H9 (cell line): ENCODE measurements around the gene PPAN. TPM values are rescaled to one million over a fixed set of nuclear protein-coding genes. Genes with fewer than 3 reads are reported as not detected.

Experiments used
- DNase-seq: peaks from one replicate; pipeline ENCODE4 v3.0.0-alpha.2; 2017
- H2AFZ ChIP-seq: one replicate; pipeline ENCODE4 v1.6.1; 2013; ENCODE audit warnings: mild to moderate bottlenecking, low read length, control low read depth, moderate library complexity
- H2AK5ac ChIP-seq: 2 replicates; pipeline ENCODE4 v1.6.1; 2013; ENCODE audit warnings: low read length, control low read depth, mixed read lengths; ENCODE audit not compliant: insufficient read length
- H2BK120ac ChIP-seq: one replicate; pipeline ENCODE4 v1.6.1; 2013; ENCODE audit warnings: low read depth, mild to moderate bottlenecking, low read length, control low read depth, inconsistent platforms; ENCODE audit not compliant: poor library complexity, severe bottlenecking
- H2BK12ac ChIP-seq: 2 replicates; pipeline ENCODE4 v1.6.1; 2013; ENCODE audit warnings: low read length, control low read depth, mixed read lengths, low read depth; ENCODE audit not compliant: insufficient read length
- H2BK15ac ChIP-seq: 2 replicates; pipeline ENCODE4 v1.6.1; 2013; ENCODE audit warnings: low read depth, low read length, control low read depth
- H2BK20ac ChIP-seq: one replicate; pipeline ENCODE4 v1.6.1; 2013; ENCODE audit warnings: low read depth, mild to moderate bottlenecking, low read length, control low read depth, inconsistent platforms; ENCODE audit not compliant: poor library complexity, severe bottlenecking
- H2BK5ac ChIP-seq: 2 replicates; pipeline ENCODE4 v1.6.1; 2013; ENCODE audit warnings: low read length, control low read depth, mixed read lengths; ENCODE audit not compliant: insufficient read length
- H3K14ac ChIP-seq: 2 replicates; pipeline ENCODE4 v1.6.1; 2013; ENCODE audit warnings: low read length, control low read depth; ENCODE audit not compliant: insufficient read depth
- H3K18ac ChIP-seq: 2 replicates; pipeline ENCODE4 v1.6.1; 2013; ENCODE audit warnings: low read depth, mild to moderate bottlenecking, mixed read lengths, low read length, control low read depth; ENCODE audit not compliant: insufficient read length
- H3K23ac ChIP-seq: 2 replicates; pipeline ENCODE4 v1.6.1; 2013; ENCODE audit warnings: low read length, control low read depth, mixed read lengths, low read depth; ENCODE audit not compliant: insufficient read length
- H3K23me2 ChIP-seq: 2 replicates; pipeline ENCODE4 v1.6.1; 2013; ENCODE audit warnings: low read depth, mild to moderate bottlenecking, mixed read lengths, low read length, control low read depth; ENCODE audit not compliant: insufficient read length, poor library complexity, severe bottlenecking
- H3K27ac ChIP-seq: 2 replicates; pipeline ENCODE4 v1.5.1; 2013; ENCODE audit warnings: low read length, control low read depth, mixed read lengths, low read depth; ENCODE audit not compliant: insufficient read length
- H3K27me3 ChIP-seq: 2 replicates; pipeline ENCODE4 v1.6.1; 2013; ENCODE audit warnings: low read length, control low read depth, inconsistent platforms; ENCODE audit not compliant: insufficient read depth
- H3K4ac ChIP-seq: 2 replicates; pipeline ENCODE4 v1.6.1; 2013; ENCODE audit warnings: low read depth, mild to moderate bottlenecking, control low read depth, inconsistent platforms, low read length, moderate library complexity
- H3K4me1 ChIP-seq: 2 replicates; pipeline ENCODE4 v1.6.1; 2013; ENCODE audit warnings: low read length, control low read depth, inconsistent platforms; ENCODE audit not compliant: insufficient read depth
- H3K4me2 ChIP-seq: 2 replicates; pipeline ENCODE4 v1.6.1; 2013; ENCODE audit warnings: low read length, control low read depth, mixed read lengths; ENCODE audit not compliant: insufficient read length, insufficient read depth
- H3K56ac ChIP-seq: 2 replicates; pipeline ENCODE4 v1.6.1; 2013; ENCODE audit warnings: low read depth, mild to moderate bottlenecking, mixed read lengths, low read length, control low read depth; ENCODE audit not compliant: insufficient read length
- H3K79me1 ChIP-seq: 2 replicates; pipeline ENCODE4 v1.6.1; 2013; ENCODE audit warnings: low read depth, mild to moderate bottlenecking, moderate library complexity, low read length, control low read depth, inconsistent platforms; ENCODE audit not compliant: insufficient read depth, poor library complexity, severe bottlenecking
- H3K79me2 ChIP-seq: 2 replicates; pipeline ENCODE4 v1.6.1; 2013; ENCODE audit warnings: low read length, control low read depth, inconsistent platforms; ENCODE audit not compliant: insufficient read depth
- H3K9ac ChIP-seq: 2 replicates; pipeline ENCODE4 v1.6.1; 2013; ENCODE audit warnings: low read length, control low read depth, mixed read lengths; ENCODE audit not compliant: insufficient read length; ENCODE audit errors: extremely low read depth
- H3K9me3 ChIP-seq: one replicate; pipeline ENCODE4 v1.6.1; 2013; ENCODE audit warnings: low read depth, low read length, inconsistent platforms; ENCODE audit not compliant: control insufficient read depth
- H3T11ph ChIP-seq: one replicate; pipeline ENCODE4 v1.6.1; 2013; ENCODE audit warnings: mild to moderate bottlenecking, low read length, control low read depth, inconsistent platforms
- H4K20me1 ChIP-seq: one replicate; pipeline ENCODE4 v1.6.1; 2013; ENCODE audit not compliant: control insufficient read depth, insufficient read length, insufficient read depth
- H4K5ac ChIP-seq: 2 replicates; pipeline ENCODE4 v1.6.1; 2013; ENCODE audit warnings: low read depth, mild to moderate bottlenecking, mixed read lengths, low read length, control low read depth; ENCODE audit not compliant: insufficient read length
- H4K8ac ChIP-seq: replicated peaks from 2 replicates; pipeline ENCODE4 v1.6.1; 2013; ENCODE audit warnings: low read length, control low read depth, mixed read lengths, low read depth; ENCODE audit not compliant: insufficient read length
- H4K91ac ChIP-seq: 2 replicates; pipeline ENCODE4 v1.6.1; 2013; ENCODE audit warnings: low read depth, mild to moderate bottlenecking, moderate library complexity, mixed read lengths, low read length, control low read depth; ENCODE audit not compliant: insufficient read length
- H3K27ac Mint-ChIP-seq, 3 experiments: 2 replicates in 2 of 3; 3 replicates in 1 of 3; pipeline ENCODE4 v1.8.0; 2020 to 2021; ENCODE audit warnings: mixed read lengths in 3 of 3, mild to moderate bottlenecking in 1 of 3, moderate library complexity in 1 of 3
- H3K27me3 Mint-ChIP-seq: 2 replicates; pipeline ENCODE4 v1.8.0; 2021; ENCODE audit warnings: low read depth, mild to moderate bottlenecking, moderate library complexity, mixed read lengths
- H3K36me3 Mint-ChIP-seq, 3 experiments: 2 replicates in 2 of 3; 3 replicates in 1 of 3; pipeline ENCODE4 v1.8.0; 2020 to 2021; ENCODE audit warnings: low read depth in 3 of 3, mixed read lengths in 3 of 3; ENCODE audit not compliant: insufficient read depth in 1 of 3
- H3K4me1 Mint-ChIP-seq, 2 experiments: 2 replicates each; pipeline ENCODE4 v1.8.0; 2020; ENCODE audit warnings: mixed read lengths in 2 of 2
- H3K4me3 Mint-ChIP-seq, 2 experiments: 2 replicates in 1 of 2; 3 replicates in 1 of 2; pipeline ENCODE4 v1.8.0; 2020 to 2021; ENCODE audit warnings: mild to moderate bottlenecking in 2 of 2, mixed read lengths in 2 of 2, moderate library complexity in 1 of 2
- H3K9me3 Mint-ChIP-seq, 2 experiments: 2 replicates in 1 of 2; 3 replicates in 1 of 2; pipeline ENCODE4 v1.8.0; 2020; ENCODE audit warnings: mild to moderate bottlenecking in 2 of 2, mixed read lengths in 2 of 2, moderate library complexity in 1 of 2
- WGBS: extraction: QIAGEN DNeasy Blood & Tissue Kit; methylation state at CpG from one replicate; pipeline ENCODE4 v1.1.7; 2013; ENCODE audit warnings: missing lambda C conversion rate, low lambda C conversion rate, mixed read lengths; ENCODE audit not compliant: insufficient read length; ENCODE audit errors: extremely low coverage; 5-methylcytosine and 5-hydroxymethylcytosine counted together
- total RNA-seq: library from RNA; stranded (reverse); gene quantifications from 2 replicates; pipeline ENCODE4 v1.2.1, GENCODE V29; 2021
- TF ChIP-seq, protein P1 (sequence below): fragments of 200-600 bp; sonication (generic); conservative IDR thresholded peaks from 3 replicates; pipeline ENCODE4 v1.8.0; 2021; ENCODE audit warnings: antibody characterized with exemption, mild to moderate bottlenecking

The PPAN gene
- total RNA-seq, 1 experiment from 2014 or later: 157 TPM

GRCh38 chr19:10132905-10133304 lies 26.7 kb downstream of the PPAN start:
- H2AFZ ChIP-seq: no peak overlapping the region
- H3T11ph ChIP-seq: no peak overlapping the region
- no peak overlapping the region for H3K4me3 Mint-ChIP-seq
- H3K56ac ChIP-seq: no peak overlapping the region
- no peak overlapping the region for H2BK5ac ChIP-seq
- no peak overlapping the region for H4K8ac ChIP-seq
- TF ChIP-seq, protein P1, sequence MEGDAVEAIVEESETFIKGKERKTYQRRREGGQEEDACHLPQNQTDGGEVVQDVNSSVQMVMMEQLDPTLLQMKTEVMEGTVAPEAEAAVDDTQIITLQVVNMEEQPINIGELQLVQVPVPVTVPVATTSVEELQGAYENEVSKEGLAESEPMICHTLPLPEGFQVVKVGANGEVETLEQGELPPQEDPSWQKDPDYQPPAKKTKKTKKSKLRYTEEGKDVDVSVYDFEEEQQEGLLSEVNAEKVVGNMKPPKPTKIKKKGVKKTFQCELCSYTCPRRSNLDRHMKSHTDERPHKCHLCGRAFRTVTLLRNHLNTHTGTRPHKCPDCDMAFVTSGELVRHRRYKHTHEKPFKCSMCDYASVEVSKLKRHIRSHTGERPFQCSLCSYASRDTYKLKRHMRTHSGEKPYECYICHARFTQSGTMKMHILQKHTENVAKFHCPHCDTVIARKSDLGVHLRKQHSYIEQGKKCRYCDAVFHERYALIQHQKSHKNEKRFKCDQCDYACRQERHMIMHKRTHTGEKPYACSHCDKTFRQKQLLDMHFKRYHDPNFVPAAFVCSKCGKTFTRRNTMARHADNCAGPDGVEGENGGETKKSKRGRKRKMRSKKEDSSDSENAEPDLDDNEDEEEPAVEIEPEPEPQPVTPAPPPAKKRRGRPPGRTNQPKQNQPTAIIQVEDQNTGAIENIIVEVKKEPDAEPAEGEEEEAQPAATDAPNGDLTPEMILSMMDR: no peak
- H3K9ac ChIP-seq: no peak overlapping the region
- no peak overlapping the region for H4K5ac ChIP-seq
- no peak overlapping the region for H2BK120ac ChIP-seq
- H3K4me1 Mint-ChIP-seq: no peaks in the 10 kb centered on the region
- no peaks in the 10 kb centered on the region for H3K23me2 ChIP-seq
- H2BK20ac ChIP-seq: no peak overlapping the region
- no peak overlapping the region for H3K4ac ChIP-seq
- H3K79me2 ChIP-seq: no peaks in the 10 kb centered on the region
- H2BK15ac ChIP-seq: no peak overlapping the region
- H3K14ac ChIP-seq: no peak overlapping the region
- H4K91ac ChIP-seq: no peak overlapping the region
- H3K4me2 ChIP-seq: no peak overlapping the region
- H3K36me3 Mint-ChIP-seq: peaks cover 14 to 74% (median 38%) of the 10 kb centered on the region in 3 experiments
- no peaks in the 10 kb centered on the region for H3K9me3 ChIP-seq
- H4K20me1 ChIP-seq: no peaks in the 10 kb centered on the region
- no peak overlapping the region for H3K18ac ChIP-seq
- no peaks in the 10 kb centered on the region for H3K4me1 ChIP-seq
- no peak overlapping the region for H3K23ac ChIP-seq
- no peak overlapping the region for H3K27ac Mint-ChIP-seq
- no peaks in the 10 kb centered on the region for H3K79me1 ChIP-seq
- no CpG with 5 or more reads among the region's 7 CpGs for WGBS
- no peaks in the 10 kb centered on the region for H3K27me3 Mint-ChIP-seq
- H2AK5ac ChIP-seq: no peak overlapping the region
- no peaks in the 10 kb centered on the region for H3K9me3 Mint-ChIP-seq
- H3K27me3 ChIP-seq: no peaks in the 10 kb centered on the region
- no peak for DNase-seq
- H2BK12ac ChIP-seq: no peak overlapping the region
- no peak overlapping the region for H3K27ac ChIP-seq
